PC-9 (cell line): Measurements from ENCODE around the gene BECN2.

Experiments
- CTCF ChIP-seq: fragments of 200-600 bp; sonication (generic); conservative IDR thresholded peaks from 2 replicates; pipeline ENCODE4 v1.6.1; 2017; ENCODE audit warnings: mixed run types, antibody characterized with exemption, mild to moderate bottlenecking, moderate library complexity
- EZH2 ChIP-seq: fragments of 200-600 bp; sonication (generic); IDR thresholded peaks from 2 replicates; pipeline ENCODE4 v1.8.0; 2017; ENCODE audit warnings: antibody characterized with exemption, low read depth

- TF ChIP-seq CTCF, result no peak
- TF ChIP-seq EZH2, result no peak
These were observed 23.2 kb upstream of the BECN2 start for GRCh38 chr1:241934201-241934848.
